Central memory CD4-positive, alpha-beta T cell (primary cell): ENCODE measurements around the gene RFPL2.
A peak's percentile ranks its signal among the peaks of the same experiment; 100 is the strongest.
"Not testable (repeated sequence)": the region's sequence is repeated elsewhere in the genome, so short reads cannot be mapped to it uniquely, and the experiment has no call there.

Experiments
- DNase-seq: peaks from one replicate; pipeline ENCODE4 v3.0.0; 2022

The RFPL2 gene

GRCh38 chr22:32205974-32206773, 1.3 kb upstream of the RFPL2 start:
- no peak for DNase-seq

GRCh38 chr22:32204040-32204855, 625 bp downstream of the RFPL2 start:
- peak; percentile 48 for DNase-seq

- DNase-seq, result no peak
These were observed 1.5 kb downstream of the RFPL2 start for GRCh38 chr22:32203181-32204039.

- DNase-seq, result peak; percentile 18
These were observed 2.2 kb downstream of the RFPL2 start for GRCh38 chr22:32202539-32203180.

DNA sequence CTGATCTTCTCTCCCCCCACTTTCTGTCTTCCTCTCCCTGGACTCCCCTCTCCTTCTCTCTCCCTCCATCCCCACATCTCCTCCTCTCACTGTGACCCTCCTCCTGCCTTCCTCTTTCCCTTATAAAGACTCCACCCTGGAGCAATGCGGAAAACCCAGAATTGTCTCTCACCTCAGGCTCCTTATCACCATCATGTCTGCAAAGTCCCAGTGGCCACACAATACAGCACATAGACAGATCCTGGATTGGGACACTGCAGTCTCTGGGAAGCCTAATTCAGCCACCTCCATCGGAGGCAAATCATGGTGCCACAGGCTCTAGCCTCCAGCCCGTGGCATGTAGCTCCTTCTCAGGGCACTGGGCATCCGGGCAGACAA, 2.7 kb downstream of the RFPL2 start:
- DNase-seq, result no peak

DNA sequence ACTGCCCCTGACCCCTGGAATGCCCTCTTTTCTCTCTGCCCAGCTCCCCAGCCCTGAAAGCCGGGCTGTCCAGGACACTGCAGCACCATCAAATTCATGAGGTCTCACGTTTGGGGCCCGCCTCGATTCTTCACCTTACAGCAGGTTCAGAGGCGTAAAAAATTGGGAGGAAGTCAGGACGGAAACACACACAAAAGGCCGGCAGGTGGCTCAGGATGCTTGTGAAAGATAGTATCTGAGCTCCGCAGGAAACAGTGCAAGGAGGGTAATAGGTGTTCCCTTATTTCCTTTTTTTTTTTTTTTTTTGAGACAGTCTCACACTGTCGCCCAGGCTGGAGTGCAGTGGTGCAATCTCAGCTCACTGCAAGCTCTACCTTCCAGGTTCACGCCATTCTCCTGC, 4.1 kb downstream of the RFPL2 start:
- DNase-seq, result peak; percentile 42

DNA sequence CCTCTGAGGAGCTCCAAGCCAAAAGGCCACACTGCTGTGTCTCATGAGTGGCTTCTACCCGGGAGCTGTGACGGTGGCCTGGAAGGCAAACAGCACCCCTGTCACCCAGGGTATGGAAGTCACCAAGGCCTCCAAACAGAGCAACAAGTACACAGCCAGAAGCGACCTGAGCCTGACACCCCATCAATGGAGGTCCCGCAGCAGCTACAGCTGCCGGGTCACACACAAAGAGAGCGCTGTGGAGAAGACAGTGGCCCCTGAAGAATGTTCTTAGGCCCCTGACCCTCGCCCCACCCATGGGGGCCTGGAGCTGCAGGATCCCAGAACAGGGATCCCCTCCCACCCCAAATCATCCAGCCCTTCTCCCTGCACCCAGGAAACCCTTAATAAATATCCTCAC, 4.9 kb downstream of the RFPL2 start:
- no peak for DNase-seq

GRCh38 chr22:32199341-32199740, 5.5 kb downstream of the RFPL2 start:
- DNase-seq, result no peak

GRCh38 chr22:32197553-32198226, 7.2 kb downstream of the RFPL2 start:
- not testable (repeated sequence) for DNase-seq

GRCh38 chr22:32195900-32196299, 9.0 kb downstream of the RFPL2 start:
- DNase-seq, result not testable (repeated sequence)

DNA sequence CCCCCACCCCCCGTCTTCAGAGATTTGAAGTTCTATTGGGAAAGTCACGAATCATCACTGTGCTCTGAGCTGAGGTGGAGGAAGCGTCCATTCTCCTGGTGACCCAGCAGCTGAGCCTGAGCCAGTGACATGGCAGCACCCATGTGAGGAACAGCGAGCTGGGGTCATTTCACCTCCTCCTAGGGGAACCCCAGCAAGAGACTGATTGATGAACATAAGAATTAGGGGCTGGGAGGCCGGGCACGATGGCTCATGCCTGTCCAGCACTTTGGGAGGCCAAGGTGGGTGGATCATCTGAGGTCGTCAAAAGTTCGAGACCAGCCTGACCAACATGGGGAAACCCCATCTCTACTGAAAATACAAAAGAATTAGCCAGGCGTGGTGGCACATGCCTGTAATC, 11.5 kb downstream of the RFPL2 start:
- DNase-seq, result not testable (repeated sequence)

DNA sequence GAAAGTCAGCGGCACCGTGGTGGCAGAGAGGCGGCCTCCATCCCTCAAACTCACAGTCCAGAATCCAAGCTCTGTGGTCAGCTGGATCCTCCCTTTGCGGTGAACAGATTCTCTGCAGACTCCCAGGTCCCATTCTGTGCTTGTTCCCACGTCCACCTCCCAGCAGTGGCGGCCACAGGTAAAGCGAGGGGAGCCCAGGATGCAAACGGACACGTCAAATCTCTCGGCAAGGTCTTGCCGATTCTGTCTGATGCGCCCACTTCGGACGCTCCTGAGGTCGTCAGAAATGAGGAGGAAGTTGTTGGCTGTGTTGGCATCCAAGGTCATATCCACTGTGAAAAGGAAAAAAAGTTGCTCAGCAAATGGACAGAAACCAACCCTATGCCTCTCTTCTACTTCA, 13.9 kb downstream of the RFPL2 start:
- DNase-seq, result not testable (repeated sequence)

DNA sequence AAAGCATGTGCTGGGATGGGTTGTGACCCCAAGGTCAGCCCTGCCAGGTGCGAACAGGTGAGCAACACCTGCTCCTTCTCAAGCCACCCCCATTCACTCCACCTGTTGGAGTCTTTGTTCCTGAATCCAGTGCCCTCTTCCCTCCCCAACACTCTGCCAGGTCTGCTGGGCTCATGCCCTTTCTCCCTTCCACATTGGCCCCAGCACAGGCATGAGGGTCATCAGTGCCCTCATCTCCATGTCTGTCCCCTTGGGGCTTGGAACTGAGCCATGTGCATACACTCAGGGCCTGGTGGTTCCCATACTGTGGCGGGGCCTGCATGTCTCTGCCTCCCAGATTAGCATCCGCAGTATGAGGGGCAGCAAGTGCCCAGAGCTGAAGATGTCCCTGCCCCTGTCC, 19.1 kb downstream of the RFPL2 start:
- DNase-seq, result no peak

- DNase-seq, result no peak
These were observed 21.2 kb downstream of the RFPL2 start for GRCh38 chr22:32183625-32184024.

DNA sequence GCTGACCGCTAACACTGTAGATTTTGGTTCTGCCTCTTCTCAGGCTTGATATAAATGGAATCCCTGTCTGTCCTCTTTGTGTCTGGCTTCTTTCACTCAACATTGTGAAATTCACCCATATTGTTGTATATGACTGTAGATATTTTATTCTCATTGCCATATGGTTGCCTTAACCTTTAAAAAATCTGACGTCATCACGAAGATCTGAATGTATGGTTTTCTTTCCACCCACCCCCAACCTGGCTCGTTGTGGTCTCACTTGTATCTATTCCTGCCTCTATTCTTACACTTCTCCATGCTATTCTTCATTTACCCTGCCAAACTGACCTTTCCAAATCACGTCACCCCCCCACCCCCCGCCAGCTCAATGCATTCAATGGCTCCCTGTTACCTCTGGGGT, 23.8 kb downstream of the RFPL2 start:
- DNase-seq, result no peak

- DNase-seq, result no peak
These were observed 27.6 kb downstream of the RFPL2 start for GRCh38 chr22:32177221-32177765.

DNA sequence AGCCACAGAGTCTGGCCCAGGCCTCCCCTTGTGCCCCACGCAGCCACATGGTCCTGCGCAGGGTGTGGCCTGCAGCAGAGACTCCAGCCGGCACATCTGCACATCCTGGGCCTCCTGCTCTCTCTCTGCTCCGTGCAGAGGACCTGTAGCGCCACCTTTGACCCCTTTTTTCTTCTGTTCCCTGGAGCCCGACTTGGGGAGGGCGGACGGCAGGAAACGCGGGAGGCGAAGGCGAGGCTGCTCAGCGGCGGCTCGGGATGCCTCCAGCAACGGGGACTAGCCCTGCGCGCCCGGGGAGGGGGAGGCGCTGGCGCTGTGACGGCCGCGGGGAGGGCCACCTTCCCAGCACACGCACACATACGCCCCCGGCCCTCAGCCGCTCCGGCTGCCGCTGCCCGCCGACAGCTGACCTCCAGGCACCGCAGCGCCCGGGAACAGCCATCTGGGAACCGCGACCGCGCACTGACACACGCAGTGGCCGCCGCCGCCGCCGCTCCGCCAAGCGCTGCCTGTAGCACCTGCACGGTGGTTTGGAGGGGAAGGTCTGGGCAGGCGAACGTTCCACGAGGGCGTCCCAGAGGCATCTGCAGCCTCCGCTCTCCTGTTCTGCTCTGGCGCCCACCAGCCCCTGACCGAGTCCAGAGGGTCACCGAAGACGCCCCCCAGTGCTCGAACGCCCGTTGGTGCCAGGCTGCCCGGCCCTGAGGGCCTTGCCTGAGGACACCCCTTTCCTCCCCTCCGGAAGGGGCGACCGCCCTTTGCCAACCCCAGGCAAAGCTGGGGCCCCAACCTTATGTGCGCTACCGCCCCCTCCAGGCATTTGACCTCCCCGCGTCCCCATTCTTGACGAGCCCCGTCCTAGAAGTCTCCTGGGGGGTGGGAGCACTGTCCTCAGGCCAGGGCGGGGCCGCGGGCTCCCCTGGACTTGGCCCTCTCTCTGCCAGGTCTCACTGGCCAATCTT, 28.9 kb downstream of the RFPL2 start:
- no peak for DNase-seq

DNA sequence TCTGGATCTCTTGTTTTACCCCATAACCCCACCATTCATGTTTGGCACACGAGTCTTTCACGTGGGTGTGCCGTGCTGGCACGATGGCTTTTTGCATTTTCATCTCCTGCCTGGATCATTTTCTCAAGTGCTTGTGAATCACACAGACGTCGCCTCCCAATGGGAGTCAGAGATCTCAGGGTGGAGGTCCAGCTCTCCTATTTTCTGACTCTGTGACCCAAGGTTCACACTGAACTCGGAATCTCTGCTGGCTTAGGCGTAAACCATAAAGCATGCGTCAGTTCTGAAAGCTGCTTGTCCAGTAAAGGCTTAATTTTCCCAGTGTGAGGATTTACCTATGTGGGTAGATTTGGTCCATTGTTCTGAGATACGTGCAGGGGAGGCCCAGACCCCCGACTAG, 29.8 kb downstream of the RFPL2 start:
- DNase-seq, result no peak

GRCh38 chr22:32165681-32166080, 39.2 kb downstream of the RFPL2 start:
- no peak for DNase-seq

GRCh38 chr22:32164075-32164860, 40.6 kb downstream of the RFPL2 start:
- no peak for DNase-seq
